ENCODE data around the gene SNTB2.
A peak's percentile ranks its signal among the peaks of the same experiment; 100 is the strongest.
"Not testable (repeated sequence)": the region's sequence is repeated elsewhere in the genome, so short reads cannot be mapped to it uniquely, and the experiment has no call there.

The SNTB2 gene
- 23.4 to 26.7 reads per million in 2 donors for total RNA-seq

DNA sequence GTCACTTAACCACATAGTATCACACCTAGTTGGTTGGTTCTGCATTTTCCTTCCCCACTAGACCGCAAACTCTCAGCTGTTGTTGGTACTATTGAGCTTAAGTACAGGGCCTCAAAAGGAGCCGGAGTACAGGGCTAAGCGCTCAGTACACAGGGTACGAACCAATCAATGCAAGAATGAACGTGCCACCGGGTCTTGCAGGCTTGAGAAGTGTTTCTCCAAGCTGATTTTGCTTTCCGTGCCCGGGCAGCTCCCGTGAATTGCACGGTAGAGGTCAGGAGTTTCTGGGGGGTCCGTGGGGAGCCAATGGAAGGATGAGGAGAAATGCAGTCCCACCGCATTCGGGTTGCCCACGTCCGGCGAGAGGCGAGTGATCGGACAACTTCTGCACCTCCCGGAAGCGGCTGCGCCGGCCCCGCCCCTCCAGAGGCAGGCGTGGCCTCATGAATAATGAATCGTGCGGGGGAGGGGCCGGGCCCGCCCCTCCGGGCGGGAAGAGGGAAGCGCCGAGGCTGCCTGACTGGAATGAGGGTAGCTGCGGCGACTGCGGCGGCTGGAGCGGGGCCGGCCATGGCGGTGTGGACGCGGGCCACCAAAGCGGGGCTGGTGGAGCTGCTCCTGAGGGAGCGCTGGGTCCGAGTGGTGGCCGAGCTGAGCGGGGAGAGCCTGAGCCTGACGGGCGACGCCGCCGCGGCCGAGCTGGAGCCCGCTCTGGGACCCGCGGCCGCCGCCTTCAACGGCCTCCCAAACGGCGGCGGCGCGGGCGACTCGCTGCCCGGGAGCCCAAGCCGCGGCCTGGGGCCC lies at the start of gene SNTB2:
Gene SNTB2 (plus strand): TSS at position 523 of the 804 bp plus-strand sequence. CDS start 3 bp downstream, at position 526.
- DNase-seq: peak; percentile 67 to 97 (median 75)

DNA sequence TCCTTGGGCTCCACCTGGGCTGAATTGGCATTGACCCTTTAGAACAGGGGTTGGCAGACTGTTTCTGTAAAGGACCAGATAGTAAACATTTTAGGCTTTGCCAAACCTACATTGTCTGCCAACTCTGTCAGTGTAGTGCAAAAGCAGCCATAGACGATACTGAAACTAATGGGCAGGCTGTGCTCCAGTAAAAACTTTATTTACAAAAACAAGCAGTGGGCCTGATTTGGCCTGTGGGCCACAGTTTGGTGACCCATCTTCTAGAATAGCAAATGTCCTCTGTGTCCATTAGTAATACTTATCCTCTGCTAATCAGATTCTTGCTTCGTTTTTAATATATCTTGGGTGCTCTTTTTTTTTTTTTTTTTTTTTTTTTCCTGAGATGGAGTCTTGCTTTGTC lies 48.4 kb upstream of the SNTB2 start:
- DNase-seq: no peak

DNA sequence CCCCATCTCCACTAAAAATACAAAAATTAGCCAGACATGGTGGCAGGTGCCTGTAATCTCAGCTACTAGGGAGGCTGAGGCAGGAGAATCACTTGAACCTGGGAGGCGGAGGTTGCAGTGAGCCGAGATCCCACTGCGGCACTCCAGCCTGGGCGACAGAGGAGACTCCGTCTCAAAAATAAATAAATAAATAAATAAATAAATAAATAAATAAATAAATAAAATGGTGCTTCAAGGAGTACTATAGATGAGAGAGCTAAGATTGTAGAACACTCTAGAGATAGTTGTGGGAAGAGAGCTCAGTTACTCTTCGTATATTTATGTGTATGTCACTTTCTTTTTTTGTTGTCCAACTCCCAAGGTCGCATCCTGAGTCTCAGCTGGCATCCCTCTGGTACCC lies 47.5 kb upstream of the SNTB2 start:
- not testable (repeated sequence) for DNase-seq

DNA sequence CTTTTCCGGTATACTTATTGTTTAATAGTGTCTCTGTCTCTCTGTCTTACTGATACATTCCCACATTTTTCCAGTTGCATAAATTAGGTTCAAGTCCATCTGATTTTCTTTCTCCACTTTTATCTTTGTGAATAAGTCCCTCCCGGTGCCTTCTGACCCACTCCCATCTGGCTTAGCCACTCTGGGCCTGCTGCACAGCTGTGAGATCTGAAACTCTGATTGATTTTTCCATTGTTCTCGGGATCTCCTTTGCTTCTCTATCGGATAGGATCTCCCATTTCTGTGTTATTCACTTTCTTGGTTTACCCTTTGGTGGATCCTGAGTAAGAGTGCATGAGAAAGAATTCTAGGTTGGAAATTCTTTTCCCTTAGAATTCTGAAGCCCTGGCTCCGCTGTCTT lies 46.0 kb upstream of the SNTB2 start:
- DNase-seq: no peak

DNA sequence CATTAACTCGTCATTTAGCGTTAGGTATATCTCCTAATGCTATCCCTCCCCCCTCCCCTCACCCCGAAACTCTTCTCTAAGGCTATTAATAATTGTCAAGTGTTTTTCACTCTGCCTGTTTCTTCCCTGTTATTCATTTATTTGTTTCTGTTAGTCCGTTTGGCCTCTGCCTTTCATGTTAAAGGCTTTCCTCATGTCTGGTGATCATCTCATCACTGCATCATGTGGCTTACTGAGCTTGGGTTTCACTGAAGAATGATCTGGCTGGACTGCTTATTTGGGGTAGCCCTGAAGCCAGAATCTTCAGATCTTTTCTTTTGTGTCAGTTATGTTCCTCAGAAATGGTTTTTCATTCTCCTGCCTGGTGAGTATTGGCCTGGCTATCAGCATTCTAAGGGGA lies 45.0 kb upstream of the SNTB2 start:
- DNase-seq: no peak

DNA sequence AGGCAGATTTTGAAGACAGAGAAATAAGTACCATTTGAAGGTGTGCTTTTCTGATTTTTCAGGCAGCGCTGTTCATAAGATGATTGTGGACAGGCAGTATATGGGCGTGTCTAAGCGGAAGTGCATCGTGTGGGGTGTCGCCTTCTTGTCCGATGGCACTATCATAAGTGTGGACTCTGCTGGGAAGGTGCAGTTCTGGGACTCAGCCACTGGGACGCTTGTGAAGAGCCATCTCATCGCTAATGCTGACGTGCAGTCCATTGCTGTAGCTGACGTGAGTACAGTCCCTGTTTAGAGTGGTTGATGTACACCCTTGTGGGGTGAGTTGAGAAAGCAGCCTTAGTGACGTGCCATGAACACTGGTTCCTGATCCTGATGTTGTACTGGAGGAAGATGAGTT lies 43.8 kb upstream of the SNTB2 start:
- no peak for DNase-seq

DNA sequence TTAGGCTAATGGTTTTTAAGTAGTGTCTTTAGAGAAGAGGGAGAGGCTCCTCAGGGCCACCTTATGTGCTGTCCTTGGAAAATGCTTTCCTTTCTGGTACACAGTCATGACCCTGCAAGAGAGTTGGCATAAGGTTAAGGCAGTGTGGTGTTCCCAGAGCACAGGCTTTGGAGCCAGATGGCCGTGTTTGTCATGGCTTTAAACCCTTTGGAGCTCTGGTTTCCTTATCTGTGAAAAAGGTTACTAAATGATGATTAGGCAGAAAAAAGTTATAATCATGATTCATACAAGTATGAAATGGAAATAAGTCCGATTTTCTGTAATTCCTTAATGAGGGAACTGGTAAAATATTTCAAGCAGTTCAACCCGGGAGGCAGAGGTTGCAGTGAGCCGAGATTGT lies 41.3 kb upstream of the SNTB2 start:
- DNase-seq: no peak

DNA sequence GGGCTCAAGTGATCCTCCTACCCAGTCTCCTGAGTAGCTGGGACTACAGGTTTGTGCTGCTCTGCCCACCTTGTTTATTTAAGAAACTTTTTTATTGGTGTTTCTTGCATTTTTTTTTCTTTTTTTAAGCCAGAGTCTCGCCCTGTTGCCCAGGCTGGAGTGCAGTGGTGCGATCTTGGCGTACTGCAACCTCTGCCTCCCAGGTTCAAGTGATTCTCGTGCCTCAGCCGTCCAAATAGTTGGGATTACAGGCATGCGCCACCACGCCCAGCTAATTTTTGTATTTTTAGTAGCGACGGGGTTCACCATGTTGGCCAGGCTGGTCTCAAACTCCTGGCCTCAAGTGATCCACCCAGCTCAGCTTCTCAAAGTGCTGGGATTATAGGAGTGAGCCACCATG lies 37.3 kb upstream of the SNTB2 start:
- DNase-seq: not testable (repeated sequence)

GRCh38 chr16:69150146-69150865 lies 36.7 kb upstream of the SNTB2 start:
- DNase-seq: peak in 3 of 5 experiments; percentile 9 to 69 (median 39)

GRCh38 chr16:69157196-69157595 lies 29.8 kb upstream of the SNTB2 start:
- no peak for DNase-seq

DNA sequence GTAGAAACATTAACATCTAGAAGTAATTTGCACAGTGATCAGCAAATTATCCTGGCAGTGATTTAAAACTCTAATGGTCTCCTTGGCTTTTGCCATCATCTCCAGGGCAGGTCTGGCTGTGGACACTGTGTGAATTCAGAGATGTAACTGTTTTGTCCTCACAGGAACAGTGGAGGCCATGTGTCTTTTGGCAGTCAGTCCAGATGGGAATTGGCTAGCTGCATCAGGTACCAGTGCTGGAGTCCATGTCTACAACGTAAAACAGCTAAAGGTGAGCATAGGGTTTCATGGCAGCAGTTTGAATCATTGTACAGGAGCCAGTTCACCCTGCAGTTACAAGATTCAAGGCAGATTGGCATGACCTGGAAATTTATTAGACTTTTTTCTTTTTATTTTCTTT lies 26.8 kb upstream of the SNTB2 start:
- no peak for DNase-seq

- DNase-seq: no peak
These were observed 21.4 kb upstream of the SNTB2 start for GRCh38 chr16:69165584-69165983.

DNA sequence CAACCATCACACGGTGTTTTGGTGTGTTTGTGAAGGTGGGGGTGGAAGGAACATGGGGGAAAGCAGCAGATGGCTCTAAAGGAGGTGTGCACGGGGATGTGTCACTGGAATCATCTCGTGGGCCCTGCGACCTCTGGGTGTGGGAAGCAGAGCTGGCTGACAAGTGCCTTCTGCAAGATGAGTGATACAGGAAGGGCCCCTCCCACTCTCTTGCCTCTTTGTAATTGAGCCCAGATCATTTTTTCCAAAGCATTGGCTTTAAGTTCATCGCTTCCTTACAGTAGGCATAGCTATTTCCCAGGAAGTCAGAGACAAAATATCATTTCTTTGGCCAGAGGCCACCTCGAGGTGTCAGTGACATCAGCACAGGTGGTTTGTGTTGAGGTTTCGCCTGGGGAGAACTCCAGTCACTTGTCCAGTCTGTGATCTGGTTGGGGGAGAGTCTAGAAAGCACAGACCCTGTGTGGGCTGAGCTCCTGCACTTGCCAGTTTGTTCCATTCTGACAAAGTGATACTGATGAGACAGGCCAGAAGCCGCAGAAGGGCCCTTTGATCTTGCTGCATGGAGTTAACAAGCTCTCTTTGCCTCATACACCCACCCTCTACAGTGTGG lies 20.6 kb upstream of the SNTB2 start:
- peak in 3 of 5 experiments; percentile 6 to 78 (median 71) for DNase-seq

- peak in 1 of 5 experiments; percentile 23 for DNase-seq
These were observed 19.7 kb upstream of the SNTB2 start for GRCh38 chr16:69166946-69167930.

GRCh38 chr16:69169051-69169450 lies 17.9 kb upstream of the SNTB2 start:
- no peak for DNase-seq

DNA sequence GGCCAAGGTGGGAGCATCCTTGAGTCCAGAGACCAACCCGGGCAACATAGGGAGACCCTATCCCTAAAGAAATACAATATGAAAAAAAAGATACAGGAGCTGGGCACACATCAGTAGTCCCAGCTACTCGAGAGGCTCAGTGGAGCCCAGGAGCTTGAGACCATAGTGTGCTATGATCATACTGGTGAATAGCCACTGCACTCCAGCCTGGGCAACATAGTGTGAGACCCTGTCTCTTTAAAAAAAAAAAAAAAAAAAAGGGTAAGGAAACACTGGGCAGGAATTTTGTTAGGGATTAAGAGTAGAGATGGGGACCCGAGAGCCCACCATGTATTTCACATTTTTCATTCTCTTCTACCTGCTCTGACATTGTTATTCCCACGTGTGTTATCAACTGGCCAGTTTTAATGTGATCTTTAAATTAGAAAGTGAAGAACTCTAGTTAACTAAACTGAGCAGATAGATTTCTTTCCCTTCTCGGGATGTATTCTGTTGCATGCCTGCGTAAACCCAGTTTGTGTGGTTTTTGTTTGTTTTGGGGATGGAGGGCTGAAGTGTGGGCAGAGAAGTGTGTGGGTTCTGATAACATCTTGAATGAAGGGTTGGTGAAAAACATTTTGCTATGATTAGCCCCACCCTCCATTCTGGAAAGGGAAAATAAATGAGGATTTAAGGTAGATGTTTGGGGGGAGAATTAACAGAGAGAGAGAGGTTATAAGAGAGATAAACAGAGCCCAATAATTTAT lies 17.2 kb upstream of the SNTB2 start:
- peak in 1 of 5 experiments; percentile 21 for DNase-seq

DNA sequence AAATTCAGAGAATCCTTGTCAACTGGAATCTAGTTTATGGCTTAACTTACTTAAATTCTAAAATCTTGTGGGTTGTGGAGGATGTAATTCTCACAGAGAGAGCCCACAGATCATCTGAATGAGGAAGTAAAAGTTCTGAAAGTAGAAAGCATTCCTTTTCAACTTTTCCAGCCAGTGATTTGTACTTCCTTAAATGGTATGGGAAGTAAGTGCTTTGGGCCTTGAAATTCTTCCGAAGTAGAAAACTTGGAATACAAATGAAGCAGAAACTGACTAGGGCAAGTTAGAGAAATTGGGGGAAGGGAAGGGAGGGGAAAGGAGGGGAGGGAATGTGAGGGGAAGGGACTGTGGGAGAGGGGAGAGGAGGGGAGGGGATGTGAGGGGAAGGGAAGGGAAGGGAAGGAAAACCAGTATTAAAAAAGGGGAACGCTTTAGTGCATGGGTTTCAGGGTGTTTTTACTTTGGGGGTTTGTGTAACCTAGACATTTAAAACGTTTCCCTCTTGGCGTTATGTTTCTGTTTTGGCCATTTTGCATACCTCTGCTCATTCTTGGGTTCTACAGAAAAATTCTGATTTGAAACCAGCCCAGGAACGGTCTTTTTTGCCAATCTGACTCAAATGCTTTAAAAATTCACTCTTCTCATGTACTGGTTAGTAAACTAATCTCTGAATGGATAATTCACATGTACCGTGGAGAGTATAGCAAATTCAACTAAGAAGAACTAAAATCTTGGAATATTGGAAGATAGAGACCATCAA lies 15.5 kb upstream of the SNTB2 start:
- no peak for DNase-seq

- DNase-seq: no peak
These were observed 10.7 kb upstream of the SNTB2 start for GRCh38 chr16:69176033-69176800.

- DNase-seq: no peak
These were observed 7.5 kb upstream of the SNTB2 start for GRCh38 chr16:69179328-69180010.
